NCI-H146 treated with DMSO at 0.1 percent for 48 hours (cell line): ENCODE data around the gene XRN2.

Experiments
- DNase-seq: peaks from one replicate; lab custom pipeline; 2025; ENCODE audit not compliant: unreplicated experiment; lab: John Stamatoyannopoulos, UW

Gene XRN2

DNA sequence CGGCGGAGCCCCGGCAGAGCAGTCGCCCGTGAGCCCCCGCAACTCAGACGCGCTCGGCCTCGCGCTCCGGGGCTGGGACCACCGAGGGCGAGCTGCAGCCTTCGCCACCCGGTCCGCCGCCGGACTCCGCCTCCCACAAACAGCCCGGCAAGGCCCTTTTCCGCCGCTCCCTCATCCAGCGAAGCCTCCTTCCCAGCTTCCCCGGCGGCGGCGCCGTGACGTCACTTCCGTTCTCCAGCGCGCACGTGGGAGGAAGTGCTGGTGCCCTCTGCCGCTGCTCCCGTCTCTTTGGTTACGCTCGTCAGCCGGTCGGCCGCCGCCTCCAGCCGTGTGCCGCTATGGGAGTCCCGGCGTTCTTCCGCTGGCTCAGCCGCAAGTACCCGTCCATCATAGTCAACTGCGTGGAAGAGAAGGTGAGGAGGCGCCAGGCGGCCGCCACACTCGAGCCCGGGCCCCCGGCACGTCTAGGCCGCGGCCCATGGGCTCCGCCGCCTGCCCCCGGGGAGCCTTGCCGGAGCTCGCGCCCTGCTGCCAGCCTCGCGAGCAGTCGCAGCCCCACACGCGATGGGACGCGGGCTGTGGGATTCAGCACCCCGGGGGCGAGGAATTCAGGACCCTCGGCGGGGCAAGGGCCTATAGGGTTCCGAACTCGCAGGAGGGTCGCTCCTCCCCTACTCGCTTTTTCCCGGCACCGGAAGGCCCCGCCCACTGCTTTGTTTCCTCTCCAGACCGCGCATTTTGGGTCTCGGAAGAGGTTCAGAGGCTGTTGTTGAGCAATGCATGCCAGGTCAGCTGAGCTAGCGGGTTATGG lies at the start of gene XRN2:
Gene XRN2, plus strand, starts transcription at position 271 of the 811 bp plus-strand sequence. Its CDS starts 68 bp downstream, at position 339.
- DNase-seq: peak; percentile 92

DNA sequence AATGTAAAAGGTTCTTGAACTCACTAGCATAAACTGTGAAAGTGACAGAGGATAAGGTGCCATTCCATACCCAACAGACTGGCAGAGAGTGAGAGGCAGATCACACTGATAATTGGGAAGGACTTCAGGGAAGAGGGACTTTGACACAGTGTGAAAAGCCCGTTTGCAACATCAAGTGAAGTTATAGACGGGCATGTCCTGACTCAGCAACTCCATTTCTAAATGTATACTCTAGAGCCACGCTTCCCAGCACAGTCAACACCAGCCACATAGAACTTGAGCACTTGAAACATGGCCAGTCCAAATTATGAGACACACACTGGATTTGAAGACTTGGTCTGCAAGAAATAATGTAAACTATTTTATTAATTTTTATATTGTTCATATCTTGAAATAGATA lies 45.9 kb upstream of the XRN2 start:
- DNase-seq: no peak

GRCh38 chr20:21258411-21258810 lies 44.7 kb upstream of the XRN2 start:
- no peak for DNase-seq

DNA sequence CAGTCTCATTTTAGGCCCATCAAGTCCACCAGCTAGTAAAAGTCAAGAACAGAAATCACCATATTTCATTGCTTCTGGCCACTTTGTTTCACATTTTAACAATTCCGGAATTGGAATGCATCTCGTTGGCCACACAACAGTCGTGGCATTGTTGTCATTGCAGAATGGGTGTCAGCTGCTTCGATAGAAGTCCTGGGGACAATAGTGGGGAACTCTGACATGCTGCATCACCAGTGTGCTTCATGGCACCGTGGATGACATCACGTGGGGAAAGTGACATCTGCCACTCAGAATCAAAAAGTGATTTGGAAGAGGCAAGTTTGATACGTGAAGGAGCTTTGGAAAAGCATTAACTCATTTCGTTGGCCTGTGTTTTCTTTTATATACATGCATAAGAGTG lies 43.8 kb upstream of the XRN2 start:
- DNase-seq: no peak

DNA sequence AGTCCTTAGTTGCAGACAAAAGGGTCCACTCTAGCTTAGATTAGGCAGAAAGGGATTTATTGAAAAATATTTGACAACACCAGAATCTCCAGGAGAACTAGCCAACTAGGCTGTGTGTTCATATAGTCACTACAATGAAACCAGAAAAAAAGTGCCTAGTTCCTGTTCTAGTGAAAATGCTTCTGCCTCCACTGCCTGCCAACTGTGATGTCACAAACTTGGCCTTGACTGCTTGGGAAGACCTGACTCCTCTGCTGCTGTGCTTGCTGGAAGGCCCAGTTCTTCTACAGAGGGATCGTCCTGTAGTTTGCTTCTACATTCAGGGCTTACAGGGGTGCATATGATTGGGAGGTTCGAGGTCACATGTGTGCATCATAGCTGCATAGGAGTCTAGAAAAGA lies 40.3 kb upstream of the XRN2 start:
- no peak for DNase-seq

DNA sequence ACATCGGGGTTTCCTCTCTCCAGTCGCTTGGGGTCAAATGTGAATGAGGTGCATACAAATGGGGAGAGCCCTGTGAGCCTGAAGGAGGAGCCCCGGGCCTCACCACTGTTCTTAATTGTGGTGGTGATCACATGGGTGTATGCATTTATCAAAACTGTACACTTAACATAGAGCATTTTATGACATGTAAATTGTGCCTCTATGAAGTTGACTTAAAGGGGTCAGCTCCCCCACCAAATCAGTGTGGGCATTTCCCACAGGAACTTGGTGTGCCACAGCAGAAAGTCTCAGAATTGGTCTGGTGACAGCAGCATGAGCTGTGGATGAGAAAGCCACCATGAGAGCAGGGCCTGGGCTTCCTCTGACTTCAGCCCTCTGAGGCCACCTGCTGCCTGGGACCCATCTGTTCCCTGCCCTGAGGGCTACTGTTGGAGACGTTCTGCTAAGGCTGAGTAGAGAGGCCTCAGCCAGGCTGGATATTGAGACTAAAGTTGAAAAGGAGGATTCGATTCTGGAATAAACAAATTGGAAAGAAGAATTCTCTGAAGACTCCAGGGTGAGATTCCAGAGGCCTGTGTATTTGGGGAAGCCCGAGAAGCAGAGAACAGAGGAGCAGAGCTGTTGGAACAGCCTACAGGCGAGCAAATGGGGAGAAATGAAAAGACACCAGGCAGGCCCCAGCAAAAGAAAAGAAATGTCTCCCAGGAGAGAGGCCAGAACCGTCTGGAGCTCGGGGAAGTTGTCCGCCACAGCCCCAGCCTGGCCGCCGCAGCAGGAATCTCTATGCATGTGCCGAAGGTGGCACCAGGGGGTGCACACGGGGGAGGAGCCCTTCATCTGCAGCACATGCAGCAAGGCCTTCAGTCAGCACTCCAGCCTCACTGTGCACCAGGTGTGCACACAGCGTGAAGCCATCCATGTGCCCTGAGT lies 37.6 kb upstream of the XRN2 start:
- DNase-seq: peak; percentile 90

GRCh38 chr20:21266191-21266536 lies 37.0 kb upstream of the XRN2 start:
- peak; percentile 80 for DNase-seq

DNA sequence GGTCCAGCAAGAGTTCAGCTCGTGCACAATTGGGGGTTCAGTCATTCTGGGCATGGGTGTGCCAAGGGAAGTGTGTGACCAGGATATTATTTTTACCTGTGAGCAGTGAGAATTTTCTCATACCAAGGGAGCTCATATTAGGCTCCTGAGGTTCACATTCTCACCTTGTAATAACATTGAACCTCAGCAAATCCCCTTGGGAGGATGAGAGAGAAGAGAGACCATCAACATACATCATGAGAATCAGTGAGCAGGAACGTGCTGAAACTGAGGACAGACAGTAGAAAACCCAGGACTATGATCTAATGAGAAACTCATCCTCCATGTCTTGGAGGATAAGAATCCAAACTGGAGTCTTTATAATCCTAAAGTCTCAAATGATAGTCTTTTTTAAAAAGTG lies 33.4 kb upstream of the XRN2 start:
- no peak for DNase-seq

DNA sequence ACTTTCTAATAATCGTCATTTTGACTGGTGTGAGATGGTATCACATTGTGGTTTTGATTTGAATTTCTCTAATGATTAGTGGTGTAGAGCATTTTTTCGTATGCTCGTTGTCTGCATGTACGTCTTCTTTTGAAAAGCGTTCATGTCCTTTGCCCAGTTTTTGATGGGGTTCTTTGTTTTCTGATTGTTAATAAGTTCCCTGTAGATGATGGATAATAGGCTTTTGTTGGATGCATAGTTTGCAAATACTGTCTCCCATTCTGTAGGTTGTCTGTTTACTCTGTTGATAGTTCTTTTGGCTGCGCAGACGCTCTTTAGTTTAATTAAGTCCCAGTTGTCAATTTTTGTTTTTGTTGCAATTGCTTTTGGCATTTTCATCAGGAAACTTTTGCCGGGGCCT lies 32.3 kb upstream of the XRN2 start:
- DNase-seq: peak; percentile 53

GRCh38 chr20:21272279-21272678 lies 30.9 kb upstream of the XRN2 start:
- DNase-seq: no peak

DNA sequence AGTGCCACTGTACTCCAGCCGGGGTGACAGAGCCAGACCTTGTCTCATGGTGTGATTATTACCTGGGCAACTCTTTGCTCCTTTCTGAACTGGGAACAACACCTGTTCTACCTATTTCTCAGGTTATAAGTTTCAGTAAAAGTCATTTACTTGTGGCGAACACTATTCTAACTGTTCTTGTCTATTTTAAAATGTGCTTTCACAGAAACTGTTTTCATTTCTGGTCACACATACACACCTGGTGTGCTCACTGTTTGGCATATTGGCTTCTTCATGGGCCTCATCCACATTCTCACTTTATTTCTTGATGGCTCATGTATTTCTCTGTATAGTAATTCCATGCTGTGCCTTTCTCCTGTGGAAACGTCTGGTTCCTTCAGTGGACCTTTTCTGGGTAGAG lies 30.5 kb upstream of the XRN2 start:
- no peak for DNase-seq

DNA sequence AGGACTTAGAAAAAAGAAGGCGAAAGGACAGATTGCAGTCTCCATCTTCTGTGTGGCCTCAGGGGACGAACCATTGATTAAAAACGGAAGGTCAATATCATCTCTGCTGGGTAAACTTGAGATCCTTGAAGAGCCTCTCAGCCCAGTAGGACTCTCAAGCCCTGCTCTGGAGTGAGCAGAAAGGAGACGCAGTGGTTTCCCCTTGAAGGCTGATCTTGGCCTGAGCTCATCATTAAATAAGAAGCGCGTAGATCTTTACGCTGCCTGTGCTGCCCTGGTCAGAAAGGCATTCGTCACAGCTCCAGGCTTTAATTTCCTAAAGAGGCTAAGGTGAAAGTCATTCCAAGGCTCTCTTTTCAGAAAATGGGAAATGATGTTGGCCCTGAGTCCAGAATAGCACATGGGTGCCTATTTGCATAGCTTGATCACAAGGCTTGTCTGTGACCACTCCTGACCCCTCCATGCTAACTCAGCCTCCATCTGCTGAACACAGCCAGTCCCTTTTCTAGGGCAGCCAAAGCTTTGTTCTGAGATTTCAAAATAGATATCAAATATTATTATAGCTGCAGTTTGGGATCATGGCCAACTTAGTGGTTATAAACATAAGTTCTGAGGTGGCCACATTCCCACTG lies 29.3 kb upstream of the XRN2 start:
- no peak for DNase-seq

GRCh38 chr20:21278829-21279228 lies 24.3 kb upstream of the XRN2 start:
- DNase-seq: no peak

DNA sequence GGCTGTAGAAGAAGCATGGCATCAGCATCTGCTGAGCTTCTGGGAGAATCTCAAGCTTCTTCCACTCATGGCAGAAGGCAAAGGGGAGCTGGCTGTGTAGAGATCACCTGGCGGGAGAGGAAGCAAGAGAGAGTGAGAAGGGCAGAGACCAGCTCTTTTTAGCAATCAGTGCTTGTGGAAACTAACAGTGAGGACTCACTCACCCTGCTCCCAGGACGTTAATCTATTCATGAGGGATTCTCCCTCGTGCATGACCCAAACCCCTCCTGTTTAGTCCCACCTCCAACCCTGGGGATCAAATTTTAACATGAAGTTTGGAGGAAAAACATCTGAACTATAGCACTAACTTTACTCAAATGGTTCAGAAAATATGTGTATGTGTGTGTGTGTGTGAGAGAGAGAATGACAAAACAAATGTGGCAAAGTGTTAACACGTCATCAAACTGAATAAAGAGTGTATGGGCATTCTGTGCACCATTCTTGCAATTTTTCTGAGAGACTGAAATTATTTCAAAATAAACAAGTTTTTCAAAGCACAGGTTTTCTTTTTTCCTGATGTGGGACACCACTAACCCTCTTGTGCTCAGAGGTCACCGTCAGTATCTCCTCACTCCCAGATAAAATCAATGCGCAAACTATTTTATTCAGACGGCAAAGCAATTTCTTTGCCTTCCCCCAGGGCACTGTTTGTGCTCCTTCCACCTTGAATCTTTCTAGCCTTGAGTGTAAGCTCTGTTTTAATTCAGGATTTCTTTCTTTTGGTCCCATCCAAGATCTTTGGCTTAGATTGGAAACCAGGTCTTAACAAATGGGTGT lies 23.2 kb upstream of the XRN2 start:
- no peak for DNase-seq

DNA sequence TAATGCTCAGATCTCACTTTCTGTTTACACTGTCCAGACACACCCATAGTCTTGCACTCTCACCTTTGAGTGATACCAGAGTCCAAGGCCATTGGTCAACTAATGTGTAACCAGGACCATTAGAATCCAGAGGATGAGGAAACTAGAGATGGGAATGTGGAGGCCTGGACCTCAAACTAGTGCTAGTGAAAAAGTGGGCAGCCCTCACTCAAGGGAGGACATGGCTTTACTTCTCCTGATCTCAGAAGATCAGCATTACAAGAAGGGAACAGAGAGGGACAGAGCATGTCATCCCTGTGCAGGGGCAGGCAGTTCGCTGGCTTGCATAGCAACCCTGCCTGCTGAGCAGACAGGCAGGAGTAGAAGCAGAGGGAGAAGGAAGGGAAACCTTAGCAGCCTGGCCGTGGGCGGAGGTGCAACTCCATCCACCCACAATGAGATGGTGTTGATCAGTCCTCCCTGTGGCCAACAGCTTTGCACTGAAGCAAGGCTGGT lies 22.6 kb upstream of the XRN2 start:
- DNase-seq: no peak

DNA sequence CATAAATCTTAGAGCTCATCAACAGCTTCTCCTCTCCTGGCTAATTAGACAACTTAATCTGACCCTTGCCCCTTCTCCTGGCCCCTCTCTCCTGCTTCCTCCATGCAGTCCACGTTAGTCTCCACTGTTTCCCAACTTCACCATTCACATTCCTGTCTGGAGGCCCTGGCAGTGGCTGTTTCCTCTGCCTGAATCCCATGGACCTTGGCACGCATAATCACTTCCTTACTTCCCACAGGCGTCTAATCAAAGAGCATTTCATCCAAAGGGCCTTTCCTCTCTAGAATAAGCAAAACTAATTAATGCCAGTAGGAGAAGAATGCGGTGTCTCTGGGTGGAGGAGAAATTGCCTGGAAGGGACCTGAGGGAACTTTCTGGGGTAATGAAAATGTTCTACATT lies 16.4 kb upstream of the XRN2 start:
- DNase-seq: no peak

GRCh38 chr20:21288587-21289370 lies 14.4 kb upstream of the XRN2 start:
- DNase-seq: no peak

- DNase-seq: no peak
Measured at GRCh38 chr20:21289651-21290050, 13.5 kb upstream of the XRN2 start.

GRCh38 chr20:21291026-21291425 lies 12.1 kb upstream of the XRN2 start:
- DNase-seq: no peak

DNA sequence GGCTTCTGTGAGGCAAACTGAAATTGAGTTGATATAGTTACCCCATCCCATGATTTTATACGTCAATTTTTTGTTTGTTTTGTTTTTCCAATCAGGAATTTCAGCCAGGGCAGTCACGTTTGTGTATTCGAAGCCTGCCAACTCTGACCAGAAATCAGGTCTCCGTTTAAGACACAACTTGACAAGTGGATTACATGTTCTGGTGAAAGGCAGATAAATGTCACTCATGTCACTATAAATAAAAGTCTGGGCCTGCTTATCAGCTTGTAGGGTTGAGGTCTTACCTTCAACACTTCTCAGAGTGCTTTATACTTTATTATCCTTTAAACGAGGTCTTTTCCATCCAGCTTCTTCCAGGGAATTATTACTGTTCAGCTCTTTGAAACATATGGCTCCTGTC lies 8.4 kb upstream of the XRN2 start:
- no peak for DNase-seq
